GM12878 (cell line): ENCODE results near the gene METTL13. TPM values are rescaled to one million over a fixed set of nuclear protein-coding genes. Genes with fewer than 3 reads are reported as not detected.

Source experiments
- ATAC-seq: fragments of 200-7000 bp; cut with Tn5 transposase; 3 replicates; pipeline ENCODE4 v1.9.1; 2020; ENCODE audit warnings: mild to moderate bottlenecking, moderate library complexity
- BruUV-seq: library from RNA; stranded (reverse); fragments of 400-500 nt; replicated peaks from 2 replicates; lab custom pipeline; 2021; lab: Mats Ljungman, UMichigan
- CTCF ChIA-PET: fragments of 300-600 bp; sonication (Branson Sonifier 250); formaldehyde crosslinking; extraction: SDS; loops from one replicate; lab custom pipeline; 2021; ENCODE audit warnings: inconsistent platforms; lab: Yijun Ruan, JAX
- POLR2A ChIA-PET: fragments of 350-600 bp; formaldehyde crosslinking; extraction: SDS; loops from one replicate; lab custom pipeline; 2021; ENCODE audit warnings: inconsistent platforms; lab: Charles Lee
- RAD21 ChIA-PET: fragments of 300-600 bp; sonication (Branson Sonifier 250); formaldehyde crosslinking; loops from one replicate; lab custom pipeline; 2023; ENCODE audit warnings: antibody characterized with exemption; ENCODE audit not compliant: unreplicated experiment; lab: Charles Lee
- SMC1A ChIA-PET: fragments of 300-600 bp; sonication (Branson Sonifier 250); formaldehyde crosslinking; loops from one replicate; lab custom pipeline; 2023; ENCODE audit not compliant: unreplicated experiment, uncharacterized antibody; lab: Charles Lee
- DNase-seq: peaks from one replicate; pipeline ENCODE4 v3.0.0-alpha.2; 2011; ENCODE audit warnings: low read depth, low spot score
- FAIRE-seq: peaks from 3 replicates; lab custom pipeline; 2011; peaks lifted over from hg19 to GRCh38; lab: Jason Lieb, UNC
- H2AFZ ChIP-seq: 2 replicates; pipeline ENCODE4 v1.6.0; 2011; ENCODE audit warnings: low read depth, low read length, control low read depth; ENCODE audit not compliant: control insufficient read depth
- H3K27ac ChIP-seq: 2 replicates; pipeline ENCODE4 v1.5.1; 2011; ENCODE audit warnings: control low read depth; ENCODE audit not compliant: control insufficient read depth, insufficient read depth
- H3K27me3 ChIP-seq, 2 experiments: replicated peaks in 1 of 2; 2 replicates each; pipeline versions ENCODE4 v1.6.0 to v1.6.1; 2011; ENCODE audit warnings: low read length in 1 of 2; ENCODE audit not compliant: control insufficient read depth in 2 of 2, insufficient read depth in 2 of 2
- H3K36me3 ChIP-seq, 2 experiments: 2 replicates each; pipeline ENCODE4 v1.5.1; 2011; ENCODE audit warnings: low read length in 1 of 2; ENCODE audit not compliant: control insufficient read depth in 2 of 2, insufficient read depth in 2 of 2
- H3K4me1 ChIP-seq: 2 replicates; pipeline ENCODE4 v1.6.1; 2011; ENCODE audit warnings: mild to moderate bottlenecking, low read length, moderate library complexity, mixed read lengths; ENCODE audit not compliant: control insufficient read depth, insufficient read depth
- H3K4me2 ChIP-seq: 2 replicates; pipeline ENCODE4 v1.6.0; 2011; ENCODE audit warnings: control low read depth; ENCODE audit not compliant: control insufficient read depth, insufficient read depth
- H3K4me3 ChIP-seq: fragments of 200-600 bp; sonication (generic); 2 replicates; pipeline ENCODE4 v1.5.1; 2016
- H3K79me2 ChIP-seq: 2 replicates; pipeline ENCODE4 v1.6.0; 2011; ENCODE audit warnings: low read length; ENCODE audit not compliant: control insufficient read depth, insufficient read depth
- H3K9ac ChIP-seq: 2 replicates; pipeline ENCODE4 v1.8.0; 2011; ENCODE audit warnings: low read length, control low read depth, mixed read lengths; ENCODE audit not compliant: control insufficient read depth, insufficient read depth
- H3K9me3 ChIP-seq: replicated peaks from 3 replicates; pipeline ENCODE4 v1.5.1; 2011; ENCODE audit warnings: mild to moderate bottlenecking, low read length; ENCODE audit not compliant: control insufficient read depth, insufficient read depth
- H4K20me1 ChIP-seq: 2 replicates; pipeline ENCODE4 v1.6.0; 2011; ENCODE audit not compliant: control insufficient read depth, insufficient read depth
- CHD2 ChIP-seq: IDR thresholded peaks from 2 replicates; pipeline ENCODE4 v1.6.1; 2011; ENCODE audit warnings: low read depth, low read length, improper control_type of control experiment, borderline replicate concordance
- EZH2 ChIP-seq: IDR thresholded peaks from 2 replicates; pipeline ENCODE4 v1.6.1; 2012; ENCODE audit warnings: low read depth, mild to moderate bottlenecking, control low read depth, inconsistent platforms, low read length, borderline replicate concordance; ENCODE audit not compliant: control insufficient read depth
- FOXK2 ChIP-seq: fragments of 450-650 bp; IDR thresholded peaks from 2 replicates; pipeline ENCODE4 v1.6.1; 2017; ENCODE audit warnings: mild to moderate bottlenecking, moderate library complexity
- MTA3 ChIP-seq: IDR thresholded peaks from 2 replicates; pipeline ENCODE4 v1.6.1; 2012; ENCODE audit warnings: low read length, inconsistent platforms, borderline replicate concordance
- POLR2AphosphoS2 ChIP-seq: IDR thresholded peaks from 2 replicates; pipeline ENCODE4 v1.6.1; 2011; ENCODE audit warnings: low read depth, mild to moderate bottlenecking, low read length, improper control_type of control experiment, moderate library complexity
- RELA ChIP-seq: fragments of 450-650 bp; IDR thresholded peaks from 2 replicates; pipeline ENCODE4 v1.8.0; 2014; ENCODE audit warnings: borderline replicate concordance; ENCODE audit not compliant: partially characterized antibody
- SREBF1 ChIP-seq: IDR thresholded peaks from 2 replicates; pipeline ENCODE4 v1.6.1; 2012; ENCODE audit warnings: mild to moderate bottlenecking, low read length
- TCF7 ChIP-seq: IDR thresholded peaks from 2 replicates; pipeline ENCODE4 v1.6.1; 2014; ENCODE audit warnings: antibody characterized with exemption, borderline replicate concordance
- ZBTB40 ChIP-seq: fragments of 450-650 bp; IDR thresholded peaks from 2 replicates; pipeline ENCODE4 v1.6.1; 2016; ENCODE audit warnings: mild to moderate bottlenecking, moderate library complexity, borderline replicate concordance
- WGBS: methylation state at CpG from one replicate; pipeline ENCODE4 v1.1.6; 2016; ENCODE audit warnings: low lambda C conversion rate; ENCODE audit not compliant: insufficient replicate concordance, insufficient coverage; ENCODE audit errors: missing lambda C conversion rate; 5-methylcytosine and 5-hydroxymethylcytosine counted together
- in situ Hi-C: fragments of 300-500 bp; cut with MboI; formaldehyde crosslinking; loops from 9 replicates; pipeline ENCODE4 v1.14.3; 2018; ENCODE audit warnings: mixed read lengths
- intact Hi-C: fragments of 100-400 bp; cut with micrococcal nuclease; formaldehyde crosslinking; loops from one replicate; pipeline ENCODE4 v1.14.2; 2022; ENCODE audit not compliant: unreplicated experiment
- polyA plus RNA-seq, 11 experiments: library from polyadenylated mRNA; depleted of rRNA in 4 of 11; unstranded in 6 of 11; stranded (reverse) in 5 of 11; fragments of >200 nt; fragmentation: Nextera tagmentation in 4 of 11; fragmentation: Illumina TruSeq in 1 of 11; extraction: Ambion mirVana in 4 of 11; extraction: Trizol in 1 of 11; gene quantifications; 1 replicate in 1 of 11; 2 replicates in 10 of 11; pipeline versions ENCODE4 v1.2.1 to v1.2.3, GENCODE V29; 2011 to 2016; ENCODE audit warnings: inconsistent platforms in 2 of 11, missing spikeins in 2 of 11, low read depth in 1 of 11
- total RNA-seq, 4 experiments: library from RNA; depleted of rRNA in 3 of 4; stranded (reverse); fragments of >200 nt in 3 of 4; fragmentation: Illumina TruSeq in 1 of 4; extraction: Trizol in 1 of 4; gene quantifications; 2 replicates each; pipeline versions ENCODE4 v1.2.1 to v1.2.3, GENCODE V29; 2013 to 2021
- TF ChIP-seq, protein P1 (sequence below): IDR thresholded peaks from 2 replicates; pipeline ENCODE4 v1.6.1; 2012; ENCODE audit warnings: low read depth, low read length, improper control_type of control experiment
- TF ChIP-seq, protein P2 (sequence below), 3 experiments: IDR thresholded peaks in 2 of 3; conservative IDR thresholded peaks in 1 of 3; 2 replicates each; pipeline ENCODE4 v1.5.1; 2011; ENCODE audit warnings: low read depth in 3 of 3, low read length in 3 of 3, mild to moderate bottlenecking in 3 of 3, control low read depth in 2 of 3, moderate library complexity in 2 of 3, inconsistent platforms in 1 of 3, mixed read lengths in 1 of 3; ENCODE audit not compliant: control insufficient read depth in 2 of 3, insufficient read depth in 1 of 3; ENCODE audit errors: extremely low read depth in 1 of 3

METTL13 gene
- total and polyA plus RNA-seq, 10 of the 15 experiments (the other 5 are each of a cell fraction or from before 2014, with no cell fraction given), result 12.2 to 47.2 (median 35.0) TPM

GRCh38 chr1:171833091-171833825 is 51.8 kb downstream of the METTL13 start:
- no peak overlapping the region for H3K4me3 ChIP-seq
- POLR2A ChIA-PET, result no interaction called here
- TF ChIP-seq TCF7 (no peak), FOXK2 (no peak), SREBF1 (no peak), CHD2 (no peak), RELA (no peak), ZBTB40 (no peak), POLR2AphosphoS2 (no peak), MTA3 (no peak), EZH2 (no peak)
- TF ChIP-seq, protein P1, sequence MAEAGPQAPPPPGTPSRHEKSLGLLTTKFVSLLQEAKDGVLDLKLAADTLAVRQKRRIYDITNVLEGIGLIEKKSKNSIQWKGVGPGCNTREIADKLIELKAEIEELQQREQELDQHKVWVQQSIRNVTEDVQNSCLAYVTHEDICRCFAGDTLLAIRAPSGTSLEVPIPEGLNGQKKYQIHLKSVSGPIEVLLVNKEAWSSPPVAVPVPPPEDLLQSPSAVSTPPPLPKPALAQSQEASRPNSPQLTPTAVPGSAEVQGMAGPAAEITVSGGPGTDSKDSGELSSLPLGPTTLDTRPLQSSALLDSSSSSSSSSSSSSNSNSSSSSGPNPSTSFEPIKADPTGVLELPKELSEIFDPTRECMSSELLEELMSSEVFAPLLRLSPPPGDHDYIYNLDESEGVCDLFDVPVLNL, result no peak
- TF ChIP-seq, protein P2, sequence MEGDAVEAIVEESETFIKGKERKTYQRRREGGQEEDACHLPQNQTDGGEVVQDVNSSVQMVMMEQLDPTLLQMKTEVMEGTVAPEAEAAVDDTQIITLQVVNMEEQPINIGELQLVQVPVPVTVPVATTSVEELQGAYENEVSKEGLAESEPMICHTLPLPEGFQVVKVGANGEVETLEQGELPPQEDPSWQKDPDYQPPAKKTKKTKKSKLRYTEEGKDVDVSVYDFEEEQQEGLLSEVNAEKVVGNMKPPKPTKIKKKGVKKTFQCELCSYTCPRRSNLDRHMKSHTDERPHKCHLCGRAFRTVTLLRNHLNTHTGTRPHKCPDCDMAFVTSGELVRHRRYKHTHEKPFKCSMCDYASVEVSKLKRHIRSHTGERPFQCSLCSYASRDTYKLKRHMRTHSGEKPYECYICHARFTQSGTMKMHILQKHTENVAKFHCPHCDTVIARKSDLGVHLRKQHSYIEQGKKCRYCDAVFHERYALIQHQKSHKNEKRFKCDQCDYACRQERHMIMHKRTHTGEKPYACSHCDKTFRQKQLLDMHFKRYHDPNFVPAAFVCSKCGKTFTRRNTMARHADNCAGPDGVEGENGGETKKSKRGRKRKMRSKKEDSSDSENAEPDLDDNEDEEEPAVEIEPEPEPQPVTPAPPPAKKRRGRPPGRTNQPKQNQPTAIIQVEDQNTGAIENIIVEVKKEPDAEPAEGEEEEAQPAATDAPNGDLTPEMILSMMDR (IDR thresholded peaks at IDR 0.05 in 2 of 3, conservative IDR thresholded peaks at IDR 0.05 in 1 of 3; ENCODE audit: control insufficient read depth in 2 of 3, extremely low read depth in 1 of 3, insufficient read depth in 1 of 3, low read depth in 3 of 3, low read length in 3 of 3), result no peak

More at GRCh38 chr1:171833091-171833825, 51.8 kb downstream of the METTL13 start:
- H3K27ac ChIP-seq, result no peak overlapping the region
- no peak overlapping the region for H3K9ac ChIP-seq
- ChIA-PET RAD21 (no interaction called here), CTCF (interaction anchor here (0.6 to 1.6 kb wide), 2 partner anchors 32 to 117 kb away, joined by 3 to 4 read pairs; no protein-coding TSS in a partner anchor), SMC1A (no interaction called here)
- no peak overlapping the region for H3K4me2 ChIP-seq
- DNase-seq (no peak), ATAC-seq (no peak), FAIRE-seq (no peak)
- no peak overlapping the region for H2AFZ ChIP-seq
- no peaks in the 10 kb centered on the region for H3K9me3 ChIP-seq
- no peaks in the 10 kb centered on the region for H4K20me1 ChIP-seq
- H3K36me3 ChIP-seq, result no peaks in the 10 kb centered on the region
- in situ Hi-C loops (no loop called here), intact Hi-C loops (no loop called here)
- 18% methylated on average over 4 of the region's 4 CpGs for WGBS
- no peaks in the 10 kb centered on the region for H3K4me1 ChIP-seq
- H3K27me3 ChIP-seq, result no peaks in the 10 kb centered on the region; a peak in 1 of 4 replicates
- no TSS peak for BruUV-seq
- no peaks in the 10 kb centered on the region for H3K79me2 ChIP-seq
